ENCODE data around the gene STX8. TPM values are rescaled to one million over a fixed set of nuclear protein-coding genes. Genes with fewer than 3 reads are reported as not detected.
A peak's percentile ranks its signal among the peaks of the same experiment; 100 is the strongest.

The STX8 gene
- total and polyA plus RNA-seq, 12 donors = 53.3 to 80.1 (median 63.9) TPM

DNA sequence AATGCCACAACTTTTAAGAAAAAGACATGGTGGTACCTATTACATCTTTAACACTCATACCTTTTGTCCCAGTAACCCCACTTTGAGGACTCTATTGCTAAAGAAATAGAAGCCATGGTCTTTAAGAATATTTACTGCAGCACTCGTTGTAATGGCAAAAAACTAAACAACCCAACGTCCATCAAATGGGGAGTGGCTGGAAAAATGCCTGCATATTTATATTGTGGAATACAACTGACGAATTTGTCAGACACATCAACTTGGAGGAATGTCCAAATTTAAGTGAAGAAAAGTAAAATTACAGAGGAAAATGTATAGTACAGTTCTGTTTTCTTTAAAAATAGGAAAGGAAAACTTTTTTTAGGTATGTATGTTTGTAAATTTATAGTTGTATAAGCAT, 47.8 kb downstream of the STX8 start:
- TF ChIP-seq, protein P1, sequence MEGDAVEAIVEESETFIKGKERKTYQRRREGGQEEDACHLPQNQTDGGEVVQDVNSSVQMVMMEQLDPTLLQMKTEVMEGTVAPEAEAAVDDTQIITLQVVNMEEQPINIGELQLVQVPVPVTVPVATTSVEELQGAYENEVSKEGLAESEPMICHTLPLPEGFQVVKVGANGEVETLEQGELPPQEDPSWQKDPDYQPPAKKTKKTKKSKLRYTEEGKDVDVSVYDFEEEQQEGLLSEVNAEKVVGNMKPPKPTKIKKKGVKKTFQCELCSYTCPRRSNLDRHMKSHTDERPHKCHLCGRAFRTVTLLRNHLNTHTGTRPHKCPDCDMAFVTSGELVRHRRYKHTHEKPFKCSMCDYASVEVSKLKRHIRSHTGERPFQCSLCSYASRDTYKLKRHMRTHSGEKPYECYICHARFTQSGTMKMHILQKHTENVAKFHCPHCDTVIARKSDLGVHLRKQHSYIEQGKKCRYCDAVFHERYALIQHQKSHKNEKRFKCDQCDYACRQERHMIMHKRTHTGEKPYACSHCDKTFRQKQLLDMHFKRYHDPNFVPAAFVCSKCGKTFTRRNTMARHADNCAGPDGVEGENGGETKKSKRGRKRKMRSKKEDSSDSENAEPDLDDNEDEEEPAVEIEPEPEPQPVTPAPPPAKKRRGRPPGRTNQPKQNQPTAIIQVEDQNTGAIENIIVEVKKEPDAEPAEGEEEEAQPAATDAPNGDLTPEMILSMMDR (IDR thresholded peaks at IDR 0.05) = no peak
- H3K27ac ChIP-seq = no peak overlapping the region
- peaks cover 0 to 8% (median 0%) of the 10 kb centered on the region in 9 donors for H3K36me3 ChIP-seq
- H3K27me3 ChIP-seq = no peaks in the 10 kb centered on the region
- WGBS, 2 donors = 70 to 78% methylated on average over 3 of the region's 3 CpGs
- H3K9me3 ChIP-seq = no peaks in the 10 kb centered on the region
- H3K4me3 ChIP-seq = no peak overlapping the region
- DNase-seq (no peak), ATAC-seq (no peak)
- intact Hi-C loops (cut with DNase I) = loop anchor here in 6 of 10 donors (2.0 to 10.0 kb wide), 6 partner anchors 233 to 537 kb away; no protein-coding TSS in a partner anchor
- no peaks in the 10 kb centered on the region for H3K4me1 ChIP-seq

DNA sequence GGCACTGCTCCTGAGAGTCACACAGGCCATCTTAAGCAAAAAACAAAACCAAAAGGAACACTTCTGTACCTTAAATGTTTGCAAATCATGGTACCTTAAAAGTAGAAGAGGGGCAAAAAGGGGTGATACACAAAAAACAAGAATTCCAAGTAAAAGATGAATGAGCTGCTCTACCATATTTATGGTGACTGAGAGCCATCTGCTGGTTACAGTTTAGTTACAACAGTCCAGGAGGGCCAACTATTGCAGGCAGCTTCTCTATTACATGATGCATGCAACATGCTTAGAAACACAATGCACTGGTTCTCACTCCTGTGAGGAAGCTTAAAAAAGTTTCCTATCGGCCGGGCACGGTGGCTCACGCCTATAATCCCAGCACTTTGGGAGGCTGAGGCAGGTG, 53.5 kb downstream of the STX8 start:
- DNase-seq (peak in 1 of 2 donors; percentile 23), ATAC-seq (peak in 6 of 8 donors; percentile 64 to 76 (median 72))
- H3K4me1 ChIP-seq = peaks cover 0 to 22% (median 6%) of the 10 kb centered on the region in 9 donors
- H3K36me3 ChIP-seq = no peaks in the 10 kb centered on the region
- H3K27me3 ChIP-seq = no peaks in the 10 kb centered on the region
- intact Hi-C loops (cut with DNase I) = loop anchor here in 6 of 10 donors (2.0 to 10.0 kb wide), 6 partner anchors 227 to 531 kb away; no protein-coding TSS in a partner anchor
- H3K9me3 ChIP-seq = no peaks in the 10 kb centered on the region
- 53 to 54% methylated on average over 4 of the region's 4 CpGs for WGBS, 2 donors
- H3K4me3 ChIP-seq = no peak overlapping the region
- H3K27ac ChIP-seq = no peak overlapping the region
- TF ChIP-seq, protein P1 (IDR thresholded peaks at IDR 0.05) = peak in 7 of 9 donors; percentile 35 to 68 (median 62)

DNA sequence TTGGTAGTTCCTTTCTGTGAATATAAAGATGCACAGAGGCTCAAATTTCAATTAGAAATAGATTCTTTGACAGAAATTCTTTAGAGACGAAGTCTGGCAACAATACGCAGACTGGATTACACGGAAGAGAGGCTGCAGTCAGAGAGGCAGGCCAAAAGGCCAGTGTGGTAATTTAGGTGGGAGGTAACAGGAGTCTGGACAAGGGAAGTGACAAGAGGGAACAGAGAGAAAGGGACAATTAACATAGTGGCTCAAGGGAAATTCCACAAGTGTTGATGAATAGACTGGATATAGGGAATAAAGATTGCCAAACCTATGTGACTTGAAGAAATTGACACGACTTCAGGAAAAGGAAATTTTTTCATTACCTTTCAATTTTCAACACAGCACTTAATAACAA, 54.6 kb downstream of the STX8 start:
- intact Hi-C loops (cut with DNase I) = loop anchor here in 6 of 10 donors (2.0 to 10.0 kb wide), 5 partner anchors 226 to 530 kb away; no protein-coding TSS in a partner anchor
- 59 to 72% methylated on average over 4 of the region's 4 CpGs for WGBS, 2 donors
- no peak overlapping the region for H3K27ac ChIP-seq

DNA sequence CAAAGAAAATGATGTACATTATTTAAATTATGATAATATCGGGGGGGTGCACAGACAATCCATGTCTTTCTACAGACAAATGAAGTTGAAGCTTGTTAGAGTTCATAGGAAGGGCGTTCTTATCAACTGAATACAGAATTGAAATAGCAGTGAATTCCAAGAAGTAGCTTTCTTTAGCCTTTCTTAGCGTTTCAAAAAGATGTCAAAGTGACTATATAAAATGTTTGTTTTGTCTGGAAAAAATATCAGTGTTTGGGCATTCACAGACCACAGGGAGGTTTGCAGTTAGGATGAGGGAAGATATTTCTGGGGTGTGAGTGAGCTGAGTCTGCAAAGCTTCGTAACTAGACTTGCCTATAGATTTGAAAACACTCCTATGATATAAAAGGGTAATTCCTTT, 55.0 kb downstream of the STX8 start:
- no peak overlapping the region for H3K27ac ChIP-seq
- DNase-seq (no peak), ATAC-seq (no peak)
- intact Hi-C loops (cut with DNase I) = loop anchor here in 6 of 10 donors (2.0 to 10.0 kb wide), 5 partner anchors 226 to 530 kb away; no protein-coding TSS in a partner anchor
- H3K4me1 ChIP-seq = peaks cover 0 to 22% (median 6%) of the 10 kb centered on the region in 9 donors
- no peak overlapping the region for H3K4me3 ChIP-seq
- no peaks in the 10 kb centered on the region for H3K36me3 ChIP-seq
- no peaks in the 10 kb centered on the region for H3K9me3 ChIP-seq
- WGBS, 2 donors = 65 to 71% methylated on average over 4 of the region's 4 CpGs
- no peaks in the 10 kb centered on the region for H3K27me3 ChIP-seq
- TF ChIP-seq, protein P1 (IDR thresholded peaks at IDR 0.05) = no peak

More for the DNA sequence above, 54.6 kb downstream of the STX8 start:
- ATAC-seq (peak in 1 of 8 donors; percentile 33), DNase-seq (no peak)
- Histone ChIP-seq H3K27me3 (no peaks in the 10 kb centered on the region), H3K4me1 (peaks cover 0 to 22% (median 6%) of the 10 kb centered on the region in 9 donors), H3K36me3 (no peaks in the 10 kb centered on the region), H3K4me3 (no peak overlapping the region), H3K9me3 (no peaks in the 10 kb centered on the region)
- TF ChIP-seq, protein P1 (IDR thresholded peaks at IDR 0.05) = no peak
